H9 (cell line): Measurements from ENCODE around the gene TERT. TPM values are rescaled to one million over a fixed set of nuclear protein-coding genes. Genes with fewer than 3 reads are reported as not detected.

Experiments
- DNase-seq: peaks from one replicate; pipeline ENCODE4 v3.0.0-alpha.2; 2017
- H2AFZ ChIP-seq: one replicate; pipeline ENCODE4 v1.6.1; 2013; ENCODE audit warnings: mild to moderate bottlenecking, low read length, control low read depth, moderate library complexity
- H2AK5ac ChIP-seq: 2 replicates; pipeline ENCODE4 v1.6.1; 2013; ENCODE audit warnings: low read length, control low read depth, mixed read lengths; ENCODE audit not compliant: insufficient read length
- H2BK120ac ChIP-seq: one replicate; pipeline ENCODE4 v1.6.1; 2013; ENCODE audit warnings: low read depth, mild to moderate bottlenecking, low read length, control low read depth, inconsistent platforms; ENCODE audit not compliant: poor library complexity, severe bottlenecking
- H2BK12ac ChIP-seq: 2 replicates; pipeline ENCODE4 v1.6.1; 2013; ENCODE audit warnings: low read length, control low read depth, mixed read lengths, low read depth; ENCODE audit not compliant: insufficient read length
- H2BK15ac ChIP-seq: 2 replicates; pipeline ENCODE4 v1.6.1; 2013; ENCODE audit warnings: low read depth, low read length, control low read depth
- H2BK20ac ChIP-seq: one replicate; pipeline ENCODE4 v1.6.1; 2013; ENCODE audit warnings: low read depth, mild to moderate bottlenecking, low read length, control low read depth, inconsistent platforms; ENCODE audit not compliant: poor library complexity, severe bottlenecking
- H2BK5ac ChIP-seq: 2 replicates; pipeline ENCODE4 v1.6.1; 2013; ENCODE audit warnings: low read length, control low read depth, mixed read lengths; ENCODE audit not compliant: insufficient read length
- H3K14ac ChIP-seq: 2 replicates; pipeline ENCODE4 v1.6.1; 2013; ENCODE audit warnings: low read length, control low read depth; ENCODE audit not compliant: insufficient read depth
- H3K18ac ChIP-seq: 2 replicates; pipeline ENCODE4 v1.6.1; 2013; ENCODE audit warnings: low read depth, mild to moderate bottlenecking, mixed read lengths, low read length, control low read depth; ENCODE audit not compliant: insufficient read length
- H3K23ac ChIP-seq: 2 replicates; pipeline ENCODE4 v1.6.1; 2013; ENCODE audit warnings: low read length, control low read depth, mixed read lengths, low read depth; ENCODE audit not compliant: insufficient read length
- H3K23me2 ChIP-seq: 2 replicates; pipeline ENCODE4 v1.6.1; 2013; ENCODE audit warnings: low read depth, mild to moderate bottlenecking, mixed read lengths, low read length, control low read depth; ENCODE audit not compliant: insufficient read length, poor library complexity, severe bottlenecking
- H3K27ac ChIP-seq: 2 replicates; pipeline ENCODE4 v1.5.1; 2013; ENCODE audit warnings: low read length, control low read depth, mixed read lengths, low read depth; ENCODE audit not compliant: insufficient read length
- H3K27me3 ChIP-seq: 2 replicates; pipeline ENCODE4 v1.6.1; 2013; ENCODE audit warnings: low read length, control low read depth, inconsistent platforms; ENCODE audit not compliant: insufficient read depth
- H3K4ac ChIP-seq: 2 replicates; pipeline ENCODE4 v1.6.1; 2013; ENCODE audit warnings: low read depth, mild to moderate bottlenecking, control low read depth, inconsistent platforms, low read length, moderate library complexity
- H3K4me1 ChIP-seq: 2 replicates; pipeline ENCODE4 v1.6.1; 2013; ENCODE audit warnings: low read length, control low read depth, inconsistent platforms; ENCODE audit not compliant: insufficient read depth
- H3K4me2 ChIP-seq: 2 replicates; pipeline ENCODE4 v1.6.1; 2013; ENCODE audit warnings: low read length, control low read depth, mixed read lengths; ENCODE audit not compliant: insufficient read length, insufficient read depth
- H3K56ac ChIP-seq: 2 replicates; pipeline ENCODE4 v1.6.1; 2013; ENCODE audit warnings: low read depth, mild to moderate bottlenecking, mixed read lengths, low read length, control low read depth; ENCODE audit not compliant: insufficient read length
- H3K79me1 ChIP-seq: 2 replicates; pipeline ENCODE4 v1.6.1; 2013; ENCODE audit warnings: low read depth, mild to moderate bottlenecking, moderate library complexity, low read length, control low read depth, inconsistent platforms; ENCODE audit not compliant: insufficient read depth, poor library complexity, severe bottlenecking
- H3K79me2 ChIP-seq: 2 replicates; pipeline ENCODE4 v1.6.1; 2013; ENCODE audit warnings: low read length, control low read depth, inconsistent platforms; ENCODE audit not compliant: insufficient read depth
- H3K9ac ChIP-seq: 2 replicates; pipeline ENCODE4 v1.6.1; 2013; ENCODE audit warnings: low read length, control low read depth, mixed read lengths; ENCODE audit not compliant: insufficient read length; ENCODE audit errors: extremely low read depth
- H3K9me3 ChIP-seq: one replicate; pipeline ENCODE4 v1.6.1; 2013; ENCODE audit warnings: low read depth, low read length, inconsistent platforms; ENCODE audit not compliant: control insufficient read depth
- H3T11ph ChIP-seq: one replicate; pipeline ENCODE4 v1.6.1; 2013; ENCODE audit warnings: mild to moderate bottlenecking, low read length, control low read depth, inconsistent platforms
- H4K20me1 ChIP-seq: one replicate; pipeline ENCODE4 v1.6.1; 2013; ENCODE audit not compliant: control insufficient read depth, insufficient read length, insufficient read depth
- H4K5ac ChIP-seq: 2 replicates; pipeline ENCODE4 v1.6.1; 2013; ENCODE audit warnings: low read depth, mild to moderate bottlenecking, mixed read lengths, low read length, control low read depth; ENCODE audit not compliant: insufficient read length
- H4K8ac ChIP-seq: replicated peaks from 2 replicates; pipeline ENCODE4 v1.6.1; 2013; ENCODE audit warnings: low read length, control low read depth, mixed read lengths, low read depth; ENCODE audit not compliant: insufficient read length
- H4K91ac ChIP-seq: 2 replicates; pipeline ENCODE4 v1.6.1; 2013; ENCODE audit warnings: low read depth, mild to moderate bottlenecking, moderate library complexity, mixed read lengths, low read length, control low read depth; ENCODE audit not compliant: insufficient read length
- H3K27ac Mint-ChIP-seq, 3 experiments: 2 replicates in 2 of 3; 3 replicates in 1 of 3; pipeline ENCODE4 v1.8.0; 2020 to 2021; ENCODE audit warnings: mixed read lengths in 3 of 3, mild to moderate bottlenecking in 1 of 3, moderate library complexity in 1 of 3
- H3K27me3 Mint-ChIP-seq: 2 replicates; pipeline ENCODE4 v1.8.0; 2021; ENCODE audit warnings: low read depth, mild to moderate bottlenecking, moderate library complexity, mixed read lengths
- H3K36me3 Mint-ChIP-seq, 3 experiments: 2 replicates in 2 of 3; 3 replicates in 1 of 3; pipeline ENCODE4 v1.8.0; 2020 to 2021; ENCODE audit warnings: low read depth in 3 of 3, mixed read lengths in 3 of 3; ENCODE audit not compliant: insufficient read depth in 1 of 3
- H3K4me1 Mint-ChIP-seq, 2 experiments: 2 replicates each; pipeline ENCODE4 v1.8.0; 2020; ENCODE audit warnings: mixed read lengths in 2 of 2
- H3K4me3 Mint-ChIP-seq, 2 experiments: 2 replicates in 1 of 2; 3 replicates in 1 of 2; pipeline ENCODE4 v1.8.0; 2020 to 2021; ENCODE audit warnings: mild to moderate bottlenecking in 2 of 2, mixed read lengths in 2 of 2, moderate library complexity in 1 of 2
- H3K9me3 Mint-ChIP-seq, 2 experiments: 2 replicates in 1 of 2; 3 replicates in 1 of 2; pipeline ENCODE4 v1.8.0; 2020; ENCODE audit warnings: mild to moderate bottlenecking in 2 of 2, mixed read lengths in 2 of 2, moderate library complexity in 1 of 2
- CTCF ChIP-seq: fragments of 200-600 bp; sonication (generic); conservative IDR thresholded peaks from 3 replicates; pipeline ENCODE4 v1.8.0; 2021; ENCODE audit warnings: antibody characterized with exemption, mild to moderate bottlenecking
- WGBS: extraction: QIAGEN DNeasy Blood & Tissue Kit; methylation state at CpG from one replicate; pipeline ENCODE4 v1.1.7; 2013; ENCODE audit warnings: missing lambda C conversion rate, low lambda C conversion rate, mixed read lengths; ENCODE audit not compliant: insufficient read length; ENCODE audit errors: extremely low coverage; 5-methylcytosine and 5-hydroxymethylcytosine counted together
- total RNA-seq: library from RNA; stranded (reverse); gene quantifications from 2 replicates; pipeline ENCODE4 v1.2.1, GENCODE V29; 2021

Gene TERT
- total RNA-seq, 1 experiment from 2014 or later: 15.5 TPM

GRCh38 chr5:1226839-1227581, 67.9 kb downstream of the TERT start:
- no peaks in the 10 kb centered on the region for H3K27me3 ChIP-seq
- no peak overlapping the region for H3K9ac ChIP-seq
- H3K4me1 ChIP-seq: no peaks in the 10 kb centered on the region; the same call in 1 of the 2 replicates
- no peak overlapping the region for H3K4me2 ChIP-seq
- H3K56ac ChIP-seq: no peak overlapping the region
- H2BK20ac ChIP-seq: no peak overlapping the region
- H3K14ac ChIP-seq: no peak overlapping the region
- H3K27ac ChIP-seq: no peak overlapping the region
- Mint-ChIP-seq H3K9me3 (peaks cover 0 to 3% of the 10 kb centered on the region in 2 experiments; a peak in 2 of 5 replicates), H3K4me3 (no peak overlapping the region), H3K27me3 (peaks cover 4% of the 10 kb centered on the region), H3K4me1 (peaks cover 0 to 12% of the 10 kb centered on the region in 2 experiments; a peak in 2 of 4 replicates), H3K27ac (no peak overlapping the region), H3K36me3 (no peaks in the 10 kb centered on the region)
- H3K4ac ChIP-seq: no peak overlapping the region
- H4K20me1 ChIP-seq: no peaks in the 10 kb centered on the region
- no peaks in the 10 kb centered on the region for H3K23me2 ChIP-seq
- H3K79me1 ChIP-seq: no peaks in the 10 kb centered on the region
- no CpG with 5 or more reads among the region's 50 CpGs for WGBS
- no peak overlapping the region for H2BK15ac ChIP-seq
- no peak overlapping the region for H3K23ac ChIP-seq
- DNase-seq: no peak
- no peaks in the 10 kb centered on the region for H3K79me2 ChIP-seq
- H2BK5ac ChIP-seq: no peak overlapping the region
- H2AFZ ChIP-seq: no peak overlapping the region
- H3K9me3 ChIP-seq: no peaks in the 10 kb centered on the region
- no peak overlapping the region for H3K18ac ChIP-seq
- H4K8ac ChIP-seq: no peak overlapping the region
- no peak overlapping the region for H2AK5ac ChIP-seq
- H3T11ph ChIP-seq: no peak overlapping the region
- TF ChIP-seq CTCF: no peak
- no peak overlapping the region for H4K91ac ChIP-seq
- no peak overlapping the region for H4K5ac ChIP-seq
- H2BK120ac ChIP-seq: no peak overlapping the region
- H2BK12ac ChIP-seq: no peak overlapping the region
